Kidney epithelial cell (primary cell): ENCODE measurements around the gene TUBA1C. TPM values are rescaled to one million over a fixed set of nuclear protein-coding genes. Genes with fewer than 3 reads are reported as not detected.

Source experiments
- DNase-seq: peaks from one replicate; pipeline ENCODE4 v3.0.0-alpha.2; 2010; ENCODE audit warnings: low read depth
- H3K27me3 ChIP-seq: 2 replicates; pipeline ENCODE4 v1.6.0; 2011; ENCODE audit warnings: low read length; ENCODE audit not compliant: control insufficient read depth, insufficient read depth
- H3K36me3 ChIP-seq: 2 replicates; pipeline ENCODE4 v1.5.1; 2011; ENCODE audit warnings: low read length; ENCODE audit not compliant: control insufficient read depth, insufficient read depth
- H3K4me3 ChIP-seq: 2 replicates; pipeline ENCODE4 v1.5.1; 2011; ENCODE audit warnings: low read depth, mild to moderate bottlenecking, control low read depth, low read length
- total RNA-seq: library from RNA; depleted of rRNA; stranded (reverse); fragments of >200 nt; gene quantifications from 2 replicates; pipeline ENCODE4 v1.2.3, GENCODE V29; 2015
- TF ChIP-seq, protein P1 (sequence below): IDR thresholded peaks from 2 replicates; pipeline ENCODE4 v1.5.1; 2011; ENCODE audit warnings: mild to moderate bottlenecking, moderate library complexity, low read length, control low read depth, inconsistent platforms; ENCODE audit not compliant: insufficient read depth, poor library complexity, severe bottlenecking

The TUBA1C gene
- total RNA-seq, 1 donor from 2014 or later = 544 TPM

DNA sequence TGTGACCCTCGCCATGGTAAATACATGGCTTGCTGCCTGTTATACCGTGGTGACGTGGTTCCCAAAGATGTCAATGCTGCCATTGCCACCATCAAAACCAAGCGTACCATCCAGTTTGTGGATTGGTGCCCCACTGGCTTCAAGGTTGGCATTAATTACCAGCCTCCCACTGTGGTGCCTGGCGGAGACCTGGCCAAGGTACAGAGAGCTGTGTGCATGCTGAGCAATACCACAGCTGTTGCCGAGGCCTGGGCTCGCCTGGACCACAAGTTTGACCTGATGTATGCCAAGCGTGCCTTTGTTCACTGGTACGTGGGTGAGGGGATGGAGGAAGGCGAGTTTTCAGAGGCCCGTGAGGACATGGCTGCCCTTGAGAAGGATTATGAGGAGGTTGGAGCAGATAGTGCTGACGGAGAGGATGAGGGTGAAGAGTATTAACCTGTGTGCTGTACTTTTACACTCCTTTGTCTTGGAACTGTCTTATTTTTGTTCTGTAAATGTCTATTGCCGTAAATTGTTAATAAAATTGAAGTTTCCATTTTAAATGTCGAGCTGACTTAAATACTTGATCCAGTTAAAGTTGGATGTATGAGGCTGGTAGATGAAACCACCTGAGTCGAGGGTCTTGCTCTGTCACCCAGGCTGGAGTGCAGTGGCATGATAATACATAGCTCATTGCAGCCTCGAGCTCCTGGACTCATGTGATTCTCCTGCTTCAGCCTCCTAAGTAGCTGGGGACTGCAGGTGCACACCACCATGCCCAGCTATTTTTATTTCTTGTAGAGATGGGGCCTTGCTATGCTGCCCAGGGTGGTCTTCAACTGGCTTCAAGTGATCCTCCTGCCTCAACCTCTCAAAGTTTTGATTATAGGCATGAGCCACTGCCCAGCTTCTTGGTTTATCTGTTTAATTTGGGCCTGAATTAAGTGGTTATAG, 8.2 kb downstream of the TUBA1C start:
- Histone ChIP-seq H3K27me3 (no peaks in the 10 kb centered on the region), H3K36me3 (peaks cover 3% of the 10 kb centered on the region), H3K4me3 (no peak overlapping the region)
- TF ChIP-seq, protein P1, sequence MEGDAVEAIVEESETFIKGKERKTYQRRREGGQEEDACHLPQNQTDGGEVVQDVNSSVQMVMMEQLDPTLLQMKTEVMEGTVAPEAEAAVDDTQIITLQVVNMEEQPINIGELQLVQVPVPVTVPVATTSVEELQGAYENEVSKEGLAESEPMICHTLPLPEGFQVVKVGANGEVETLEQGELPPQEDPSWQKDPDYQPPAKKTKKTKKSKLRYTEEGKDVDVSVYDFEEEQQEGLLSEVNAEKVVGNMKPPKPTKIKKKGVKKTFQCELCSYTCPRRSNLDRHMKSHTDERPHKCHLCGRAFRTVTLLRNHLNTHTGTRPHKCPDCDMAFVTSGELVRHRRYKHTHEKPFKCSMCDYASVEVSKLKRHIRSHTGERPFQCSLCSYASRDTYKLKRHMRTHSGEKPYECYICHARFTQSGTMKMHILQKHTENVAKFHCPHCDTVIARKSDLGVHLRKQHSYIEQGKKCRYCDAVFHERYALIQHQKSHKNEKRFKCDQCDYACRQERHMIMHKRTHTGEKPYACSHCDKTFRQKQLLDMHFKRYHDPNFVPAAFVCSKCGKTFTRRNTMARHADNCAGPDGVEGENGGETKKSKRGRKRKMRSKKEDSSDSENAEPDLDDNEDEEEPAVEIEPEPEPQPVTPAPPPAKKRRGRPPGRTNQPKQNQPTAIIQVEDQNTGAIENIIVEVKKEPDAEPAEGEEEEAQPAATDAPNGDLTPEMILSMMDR = no peak
- no peak for DNase-seq

DNA sequence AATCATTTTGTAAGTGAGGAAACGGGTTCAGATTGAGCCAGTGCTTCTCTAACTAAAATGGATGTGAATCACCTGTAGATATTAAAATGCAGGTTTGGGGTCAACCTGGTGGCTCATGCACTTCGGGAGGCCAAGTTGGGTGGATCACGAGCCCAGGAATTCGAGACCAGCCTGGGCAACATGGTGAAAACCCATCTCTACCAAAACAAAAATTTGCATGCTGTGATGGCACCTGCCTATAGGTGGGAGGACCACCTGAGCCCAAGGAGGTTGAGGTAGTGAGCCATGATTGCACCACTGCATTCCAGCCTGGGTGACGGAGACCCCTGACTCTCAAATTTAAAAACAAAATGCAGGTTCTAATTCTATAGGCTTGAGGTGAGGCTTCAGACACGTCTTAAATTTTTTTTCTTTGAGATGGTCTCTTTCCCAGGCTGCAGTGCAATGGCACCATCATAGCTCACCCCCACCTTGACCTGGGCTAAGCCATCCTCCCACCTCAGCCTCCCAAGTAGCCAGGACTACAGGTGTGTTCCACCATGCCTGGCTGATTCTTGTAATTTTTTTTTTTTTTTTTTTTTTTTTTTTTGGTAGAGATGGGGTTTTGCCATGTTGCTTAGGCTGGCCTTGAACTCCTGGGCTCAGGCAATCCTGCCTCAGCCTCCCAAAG, 9.0 kb downstream of the TUBA1C start:
- TF ChIP-seq, protein P1 = no peak
- Histone ChIP-seq H3K4me3 (no peak overlapping the region), H3K36me3 (peaks cover 3% of the 10 kb centered on the region), H3K27me3 (no peaks in the 10 kb centered on the region)
- DNase-seq = no peak

DNA sequence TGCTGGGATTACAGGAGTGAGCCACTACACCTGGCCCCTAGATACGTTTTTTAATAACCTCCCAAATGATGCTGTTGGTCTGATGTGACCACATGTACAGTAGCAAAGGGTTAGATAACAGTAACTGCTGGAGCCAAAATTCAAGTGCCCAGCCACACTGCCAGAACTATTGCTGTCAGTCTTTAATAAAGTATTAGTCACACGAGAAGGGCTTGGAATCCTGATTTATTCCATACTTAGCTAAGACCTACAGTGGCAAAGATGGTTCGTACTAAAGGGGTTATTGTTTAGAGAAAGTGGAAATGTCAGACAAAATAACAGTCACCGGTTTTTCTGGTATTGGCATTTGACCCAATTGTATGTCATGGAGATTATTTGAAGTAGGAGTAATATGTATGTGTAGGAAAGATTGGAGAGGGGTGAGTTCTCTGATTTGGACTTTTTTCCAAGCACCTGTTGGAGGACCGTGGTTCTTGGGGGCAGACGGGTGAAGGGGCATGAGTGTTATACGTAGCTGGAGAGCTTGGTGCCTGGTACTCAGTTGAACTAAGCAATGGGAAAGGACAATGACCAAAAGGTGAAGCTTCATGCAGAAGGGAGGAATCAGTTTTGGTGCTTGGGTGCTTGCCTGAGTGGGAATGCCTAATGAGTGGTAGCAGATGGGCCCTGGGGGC, 9.7 kb downstream of the TUBA1C start:
- Histone ChIP-seq H3K4me3 (no peak overlapping the region), H3K36me3 (peaks cover 3% of the 10 kb centered on the region), H3K27me3 (no peaks in the 10 kb centered on the region)
- no peak for DNase-seq
- TF ChIP-seq, protein P1 = no peak

DNA sequence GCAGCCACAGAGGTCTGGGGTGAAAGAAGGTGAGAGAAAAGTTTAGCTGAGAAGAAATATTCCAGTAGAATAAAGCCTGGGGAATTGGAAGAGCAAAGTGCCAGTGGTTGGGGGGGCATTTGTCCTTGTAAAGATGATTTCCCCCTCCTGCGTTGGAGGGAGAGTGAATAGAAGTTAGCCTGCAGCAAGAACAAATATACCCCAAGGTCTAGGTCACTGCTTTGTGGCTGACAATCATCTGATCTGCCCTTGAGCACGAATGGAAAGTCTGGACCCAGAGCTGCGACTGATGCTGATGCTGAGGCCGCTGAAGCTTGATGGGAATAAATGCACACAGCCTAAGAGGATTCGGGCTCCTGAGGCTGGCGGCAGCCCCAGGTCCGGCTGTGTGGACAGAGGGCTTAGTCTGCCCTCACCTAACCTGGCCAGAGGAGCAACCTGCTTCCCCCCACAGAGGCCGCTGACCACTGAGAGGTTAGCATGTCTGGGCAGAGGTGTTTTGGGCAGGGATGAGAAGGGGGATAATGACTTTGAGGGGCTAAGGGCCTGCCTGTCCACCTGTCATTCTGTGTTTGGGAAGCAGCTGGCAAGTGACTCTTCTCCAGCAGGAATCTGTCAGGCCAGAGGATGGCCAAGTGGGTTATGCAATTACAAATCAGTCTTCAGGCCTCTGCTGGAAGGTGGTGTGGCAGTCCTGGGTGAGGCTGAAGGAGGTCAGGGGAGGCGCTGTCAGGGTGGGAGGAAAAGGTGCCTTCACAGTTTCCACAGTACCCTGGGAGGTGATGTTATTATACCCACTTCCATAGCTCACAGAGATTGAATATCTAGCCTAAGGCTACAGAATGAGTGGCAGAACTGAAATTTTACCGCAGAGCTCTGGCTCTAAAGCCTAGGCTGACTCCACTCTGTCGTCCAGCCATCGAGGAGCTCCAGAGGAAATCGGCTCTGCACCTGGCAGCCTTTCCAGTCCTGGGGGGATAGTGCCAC, 11.7 kb downstream of the TUBA1C start:
- Histone ChIP-seq H3K36me3 (no peaks in the 10 kb centered on the region), H3K4me3 (no peak overlapping the region), H3K27me3 (no peaks in the 10 kb centered on the region)
- no peak for DNase-seq
- TF ChIP-seq, protein P1 = no peak

DNA sequence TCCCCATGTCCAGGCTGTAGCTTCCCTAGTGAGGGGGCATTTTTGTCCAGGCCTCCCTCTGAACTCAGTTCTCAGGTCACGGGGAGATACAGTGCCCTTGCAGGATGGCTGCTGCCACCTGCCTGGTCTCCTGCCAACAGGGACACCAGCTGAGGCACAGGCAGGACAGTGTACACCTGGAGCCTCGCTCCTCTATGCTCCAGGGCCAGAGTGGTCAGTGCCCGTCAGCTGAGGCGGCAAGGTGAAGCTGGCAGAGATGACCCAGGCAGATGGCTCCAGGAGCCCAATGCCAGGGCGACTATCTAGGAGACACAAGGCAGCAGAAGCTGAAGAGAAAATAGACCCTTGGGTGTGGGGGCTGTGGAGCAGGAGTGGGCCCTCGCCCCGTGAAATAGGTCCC, 12.6 kb downstream of the TUBA1C start:
- Histone ChIP-seq H3K27me3 (no peaks in the 10 kb centered on the region), H3K36me3 (no peaks in the 10 kb centered on the region), H3K4me3 (no peak overlapping the region)
- no peak for DNase-seq
- TF ChIP-seq, protein P1 = no peak
